H9 (cell line): ENCODE results near the gene USP40. TPM values are rescaled to one million over a fixed set of nuclear protein-coding genes. Genes with fewer than 3 reads are reported as not detected.

Experiments
- DNase-seq: peaks from one replicate; pipeline ENCODE4 v3.0.0-alpha.2; 2017
- H2AFZ ChIP-seq: one replicate; pipeline ENCODE4 v1.6.1; 2013; ENCODE audit warnings: mild to moderate bottlenecking, low read length, control low read depth, moderate library complexity
- H2AK5ac ChIP-seq: 2 replicates; pipeline ENCODE4 v1.6.1; 2013; ENCODE audit warnings: low read length, control low read depth, mixed read lengths; ENCODE audit not compliant: insufficient read length
- H2BK120ac ChIP-seq: one replicate; pipeline ENCODE4 v1.6.1; 2013; ENCODE audit warnings: low read depth, mild to moderate bottlenecking, low read length, control low read depth, inconsistent platforms; ENCODE audit not compliant: poor library complexity, severe bottlenecking
- H2BK12ac ChIP-seq: 2 replicates; pipeline ENCODE4 v1.6.1; 2013; ENCODE audit warnings: low read length, control low read depth, mixed read lengths, low read depth; ENCODE audit not compliant: insufficient read length
- H2BK15ac ChIP-seq: 2 replicates; pipeline ENCODE4 v1.6.1; 2013; ENCODE audit warnings: low read depth, low read length, control low read depth
- H2BK20ac ChIP-seq: one replicate; pipeline ENCODE4 v1.6.1; 2013; ENCODE audit warnings: low read depth, mild to moderate bottlenecking, low read length, control low read depth, inconsistent platforms; ENCODE audit not compliant: poor library complexity, severe bottlenecking
- H2BK5ac ChIP-seq: 2 replicates; pipeline ENCODE4 v1.6.1; 2013; ENCODE audit warnings: low read length, control low read depth, mixed read lengths; ENCODE audit not compliant: insufficient read length
- H3K14ac ChIP-seq: 2 replicates; pipeline ENCODE4 v1.6.1; 2013; ENCODE audit warnings: low read length, control low read depth; ENCODE audit not compliant: insufficient read depth
- H3K18ac ChIP-seq: 2 replicates; pipeline ENCODE4 v1.6.1; 2013; ENCODE audit warnings: low read depth, mild to moderate bottlenecking, mixed read lengths, low read length, control low read depth; ENCODE audit not compliant: insufficient read length
- H3K23ac ChIP-seq: 2 replicates; pipeline ENCODE4 v1.6.1; 2013; ENCODE audit warnings: low read length, control low read depth, mixed read lengths, low read depth; ENCODE audit not compliant: insufficient read length
- H3K23me2 ChIP-seq: 2 replicates; pipeline ENCODE4 v1.6.1; 2013; ENCODE audit warnings: low read depth, mild to moderate bottlenecking, mixed read lengths, low read length, control low read depth; ENCODE audit not compliant: insufficient read length, poor library complexity, severe bottlenecking
- H3K27ac ChIP-seq: 2 replicates; pipeline ENCODE4 v1.5.1; 2013; ENCODE audit warnings: low read length, control low read depth, mixed read lengths, low read depth; ENCODE audit not compliant: insufficient read length
- H3K27me3 ChIP-seq: 2 replicates; pipeline ENCODE4 v1.6.1; 2013; ENCODE audit warnings: low read length, control low read depth, inconsistent platforms; ENCODE audit not compliant: insufficient read depth
- H3K4ac ChIP-seq: 2 replicates; pipeline ENCODE4 v1.6.1; 2013; ENCODE audit warnings: low read depth, mild to moderate bottlenecking, control low read depth, inconsistent platforms, low read length, moderate library complexity
- H3K4me1 ChIP-seq: 2 replicates; pipeline ENCODE4 v1.6.1; 2013; ENCODE audit warnings: low read length, control low read depth, inconsistent platforms; ENCODE audit not compliant: insufficient read depth
- H3K4me2 ChIP-seq: 2 replicates; pipeline ENCODE4 v1.6.1; 2013; ENCODE audit warnings: low read length, control low read depth, mixed read lengths; ENCODE audit not compliant: insufficient read length, insufficient read depth
- H3K56ac ChIP-seq: 2 replicates; pipeline ENCODE4 v1.6.1; 2013; ENCODE audit warnings: low read depth, mild to moderate bottlenecking, mixed read lengths, low read length, control low read depth; ENCODE audit not compliant: insufficient read length
- H3K79me1 ChIP-seq: 2 replicates; pipeline ENCODE4 v1.6.1; 2013; ENCODE audit warnings: low read depth, mild to moderate bottlenecking, moderate library complexity, low read length, control low read depth, inconsistent platforms; ENCODE audit not compliant: insufficient read depth, poor library complexity, severe bottlenecking
- H3K79me2 ChIP-seq: 2 replicates; pipeline ENCODE4 v1.6.1; 2013; ENCODE audit warnings: low read length, control low read depth, inconsistent platforms; ENCODE audit not compliant: insufficient read depth
- H3K9ac ChIP-seq: 2 replicates; pipeline ENCODE4 v1.6.1; 2013; ENCODE audit warnings: low read length, control low read depth, mixed read lengths; ENCODE audit not compliant: insufficient read length; ENCODE audit errors: extremely low read depth
- H3K9me3 ChIP-seq: one replicate; pipeline ENCODE4 v1.6.1; 2013; ENCODE audit warnings: low read depth, low read length, inconsistent platforms; ENCODE audit not compliant: control insufficient read depth
- H3T11ph ChIP-seq: one replicate; pipeline ENCODE4 v1.6.1; 2013; ENCODE audit warnings: mild to moderate bottlenecking, low read length, control low read depth, inconsistent platforms
- H4K20me1 ChIP-seq: one replicate; pipeline ENCODE4 v1.6.1; 2013; ENCODE audit not compliant: control insufficient read depth, insufficient read length, insufficient read depth
- H4K5ac ChIP-seq: 2 replicates; pipeline ENCODE4 v1.6.1; 2013; ENCODE audit warnings: low read depth, mild to moderate bottlenecking, mixed read lengths, low read length, control low read depth; ENCODE audit not compliant: insufficient read length
- H4K8ac ChIP-seq: replicated peaks from 2 replicates; pipeline ENCODE4 v1.6.1; 2013; ENCODE audit warnings: low read length, control low read depth, mixed read lengths, low read depth; ENCODE audit not compliant: insufficient read length
- H4K91ac ChIP-seq: 2 replicates; pipeline ENCODE4 v1.6.1; 2013; ENCODE audit warnings: low read depth, mild to moderate bottlenecking, moderate library complexity, mixed read lengths, low read length, control low read depth; ENCODE audit not compliant: insufficient read length
- H3K27ac Mint-ChIP-seq, 3 experiments: 2 replicates in 2 of 3; 3 replicates in 1 of 3; pipeline ENCODE4 v1.8.0; 2020 to 2021; ENCODE audit warnings: mixed read lengths in 3 of 3, mild to moderate bottlenecking in 1 of 3, moderate library complexity in 1 of 3
- H3K27me3 Mint-ChIP-seq: 2 replicates; pipeline ENCODE4 v1.8.0; 2021; ENCODE audit warnings: low read depth, mild to moderate bottlenecking, moderate library complexity, mixed read lengths
- H3K36me3 Mint-ChIP-seq, 3 experiments: 2 replicates in 2 of 3; 3 replicates in 1 of 3; pipeline ENCODE4 v1.8.0; 2020 to 2021; ENCODE audit warnings: low read depth in 3 of 3, mixed read lengths in 3 of 3; ENCODE audit not compliant: insufficient read depth in 1 of 3
- H3K4me1 Mint-ChIP-seq, 2 experiments: 2 replicates each; pipeline ENCODE4 v1.8.0; 2020; ENCODE audit warnings: mixed read lengths in 2 of 2
- H3K4me3 Mint-ChIP-seq, 2 experiments: 2 replicates in 1 of 2; 3 replicates in 1 of 2; pipeline ENCODE4 v1.8.0; 2020 to 2021; ENCODE audit warnings: mild to moderate bottlenecking in 2 of 2, mixed read lengths in 2 of 2, moderate library complexity in 1 of 2
- H3K9me3 Mint-ChIP-seq, 2 experiments: 2 replicates in 1 of 2; 3 replicates in 1 of 2; pipeline ENCODE4 v1.8.0; 2020; ENCODE audit warnings: mild to moderate bottlenecking in 2 of 2, mixed read lengths in 2 of 2, moderate library complexity in 1 of 2
- CTCF ChIP-seq: fragments of 200-600 bp; sonication (generic); conservative IDR thresholded peaks from 3 replicates; pipeline ENCODE4 v1.8.0; 2021; ENCODE audit warnings: antibody characterized with exemption, mild to moderate bottlenecking
- WGBS: extraction: QIAGEN DNeasy Blood & Tissue Kit; methylation state at CpG from one replicate; pipeline ENCODE4 v1.1.7; 2013; ENCODE audit warnings: missing lambda C conversion rate, low lambda C conversion rate, mixed read lengths; ENCODE audit not compliant: insufficient read length; ENCODE audit errors: extremely low coverage; 5-methylcytosine and 5-hydroxymethylcytosine counted together
- total RNA-seq: library from RNA; stranded (reverse); gene quantifications from 2 replicates; pipeline ENCODE4 v1.2.1, GENCODE V29; 2021

Gene USP40
- total RNA-seq, 1 experiment from 2014 or later = 7.5 TPM

- no peak overlapping the region for H2AK5ac ChIP-seq
- WGBS = no CpG with 5 or more reads among the region's 4 CpGs
- peaks cover 6 to 8% of the 10 kb centered on the region in 2 experiments; a peak in 4 of 5 replicates for H3K9me3 Mint-ChIP-seq
These were observed 36.9 kb upstream of the USP40 start for GRCh38 chr2:233603520-233603919.

More at GRCh38 chr2:233603520-233603919, 36.9 kb upstream of the USP40 start:
- no peaks in the 10 kb centered on the region for H3K27me3 ChIP-seq
- H3K79me2 ChIP-seq = no peaks in the 10 kb centered on the region
- H3K23ac ChIP-seq = no peak overlapping the region
- no peak overlapping the region for H3K27ac ChIP-seq
- no peak overlapping the region for H3K9ac ChIP-seq
- H4K8ac ChIP-seq = no peak overlapping the region
- H3K4me2 ChIP-seq = no peak overlapping the region
- H3K14ac ChIP-seq = no peak overlapping the region
- no peak overlapping the region for H3T11ph ChIP-seq
- no peak overlapping the region for H2BK120ac ChIP-seq
- H4K5ac ChIP-seq = no peak overlapping the region
- H3K4me1 ChIP-seq = no peaks in the 10 kb centered on the region
- Mint-ChIP-seq H3K36me3 (no peaks in the 10 kb centered on the region; a peak in 2 of 7 replicates), H3K27me3 (peaks cover 2% of the 10 kb centered on the region), H3K4me3 (no peak overlapping the region), H3K4me1 (no peaks in the 10 kb centered on the region), H3K27ac (no peak overlapping the region)
- H4K20me1 ChIP-seq = no peaks in the 10 kb centered on the region
- no peaks in the 10 kb centered on the region for H3K23me2 ChIP-seq
- H4K91ac ChIP-seq = no peak overlapping the region
- no peak overlapping the region for H3K56ac ChIP-seq
- no peak overlapping the region for H3K4ac ChIP-seq
- H2BK15ac ChIP-seq = no peak overlapping the region
- no peaks in the 10 kb centered on the region for H3K9me3 ChIP-seq
- H2AFZ ChIP-seq = no peak overlapping the region
- H2BK5ac ChIP-seq = no peak overlapping the region
- H3K18ac ChIP-seq = no peak overlapping the region
- no peak overlapping the region for H2BK20ac ChIP-seq
- TF ChIP-seq CTCF = no peak
- H2BK12ac ChIP-seq = no peak overlapping the region
- H3K79me1 ChIP-seq = no peaks in the 10 kb centered on the region
- no peak for DNase-seq
